GM18909 (cell line): ENCODE data around the gene CER1.

Experiments
- ATAC-seq: cut with Tn5 transposase; IDR thresholded peaks from one replicate; pipeline ENCODE4 v1.9.1; 2021; ENCODE audit warnings: mild to moderate bottlenecking; ENCODE audit not compliant: unreplicated experiment, poor library complexity

CER1 gene

GRCh38 chr9:14670718-14671117, 51.8 kb downstream of the CER1 start:
- no peak for ATAC-seq
